Skin of body (tissue), 2 donors: ENCODE measurements around the gene ACTA1. TPM values are rescaled to one million over a fixed set of nuclear protein-coding genes. Genes with fewer than 3 reads are reported as not detected.
A peak's percentile ranks its signal among the peaks of the same experiment; 100 is the strongest.
"Not testable (repeated sequence)": the region's sequence is repeated elsewhere in the genome, so short reads cannot be mapped to it uniquely, and the experiment has no call there.

Source experiments
- DNase-seq: peaks from one replicate; lab custom pipeline; 2025; lab: John Stamatoyannopoulos, UW
- total RNA-seq: library from RNA; depleted of rRNA; stranded (reverse); fragments of >200 nt; gene quantifications from one replicate; pipeline ENCODE4 v1.2.3, GENCODE V29; 2014

ACTA1 gene
- 472 TPM for total RNA-seq

DNA sequence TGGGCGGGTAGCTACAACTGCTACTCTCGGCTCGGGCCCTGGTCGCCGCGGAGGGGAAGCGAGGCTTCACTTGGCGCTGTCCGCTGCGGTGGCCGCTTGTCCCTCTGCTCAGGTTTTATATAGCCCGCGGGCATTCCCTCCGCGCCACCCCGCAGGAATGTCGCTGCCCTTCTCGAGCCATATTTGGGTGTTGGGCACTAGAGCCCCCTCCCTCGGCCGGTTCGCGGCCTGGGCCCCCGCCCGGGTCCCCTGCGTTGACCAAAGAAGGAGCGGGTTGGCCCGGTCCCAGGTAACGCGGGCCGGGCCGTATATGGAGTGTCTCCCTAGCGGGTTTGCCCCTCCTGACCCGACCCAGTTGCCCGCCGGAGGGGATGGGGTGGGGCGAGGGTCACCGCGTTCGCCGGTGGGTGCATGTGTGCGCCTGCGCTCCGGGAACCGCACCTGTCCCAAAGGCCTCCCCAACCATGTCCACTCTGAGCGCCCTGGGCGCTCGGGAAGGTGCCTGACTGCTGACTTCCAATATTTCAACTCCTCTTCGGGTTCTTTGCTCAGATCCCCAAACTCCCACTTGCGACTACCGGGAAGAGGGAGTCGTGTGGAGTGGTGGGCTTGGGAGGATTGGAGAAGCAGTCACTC is at the start of gene ACTA1:
Gene ACTA1, minus strand, starts transcription at position 90 of the 636 bp plus-strand sequence. CDS start 979 bp downstream, outside the sequence.
- DNase-seq: no peak

DNA sequence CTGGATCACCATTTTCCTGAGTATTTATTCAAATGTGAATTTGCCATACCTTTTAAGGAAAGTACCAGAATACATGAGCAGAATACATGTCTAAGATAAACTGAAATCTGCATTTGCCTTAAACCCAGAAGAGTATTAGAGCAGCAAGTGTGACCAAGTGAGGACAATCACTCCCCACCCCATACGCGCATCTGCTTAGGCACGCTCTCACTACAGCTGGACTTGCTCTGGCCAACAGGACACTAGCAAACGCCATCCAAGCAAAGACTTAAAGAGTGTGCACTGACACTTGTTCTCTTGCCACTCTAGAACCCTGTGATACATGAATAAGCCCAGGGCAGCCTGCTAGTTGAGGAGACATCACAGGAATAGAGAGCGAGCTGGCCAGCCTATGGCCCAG is 48.6 kb upstream of the ACTA1 start:
- DNase-seq: no peak

DNA sequence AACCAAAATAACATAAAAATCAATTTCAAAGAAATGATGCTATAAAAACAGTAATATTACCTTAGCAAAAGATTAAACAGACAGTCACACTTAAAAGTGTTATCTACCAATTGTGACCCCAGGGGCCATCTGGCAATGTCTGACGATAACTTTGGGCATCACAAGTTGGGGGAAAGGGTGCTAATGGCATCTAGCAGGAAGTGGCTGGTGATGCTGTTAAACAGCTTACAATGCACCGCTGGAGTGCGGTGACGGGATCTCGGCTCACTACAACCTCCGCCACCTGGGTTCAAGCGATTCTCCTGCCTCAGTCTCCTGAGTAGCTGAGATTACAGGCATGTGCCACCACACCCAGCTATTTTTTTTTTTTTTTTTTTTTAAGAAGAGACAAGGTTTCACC is 46.6 kb upstream of the ACTA1 start:
- DNase-seq: no peak

DNA sequence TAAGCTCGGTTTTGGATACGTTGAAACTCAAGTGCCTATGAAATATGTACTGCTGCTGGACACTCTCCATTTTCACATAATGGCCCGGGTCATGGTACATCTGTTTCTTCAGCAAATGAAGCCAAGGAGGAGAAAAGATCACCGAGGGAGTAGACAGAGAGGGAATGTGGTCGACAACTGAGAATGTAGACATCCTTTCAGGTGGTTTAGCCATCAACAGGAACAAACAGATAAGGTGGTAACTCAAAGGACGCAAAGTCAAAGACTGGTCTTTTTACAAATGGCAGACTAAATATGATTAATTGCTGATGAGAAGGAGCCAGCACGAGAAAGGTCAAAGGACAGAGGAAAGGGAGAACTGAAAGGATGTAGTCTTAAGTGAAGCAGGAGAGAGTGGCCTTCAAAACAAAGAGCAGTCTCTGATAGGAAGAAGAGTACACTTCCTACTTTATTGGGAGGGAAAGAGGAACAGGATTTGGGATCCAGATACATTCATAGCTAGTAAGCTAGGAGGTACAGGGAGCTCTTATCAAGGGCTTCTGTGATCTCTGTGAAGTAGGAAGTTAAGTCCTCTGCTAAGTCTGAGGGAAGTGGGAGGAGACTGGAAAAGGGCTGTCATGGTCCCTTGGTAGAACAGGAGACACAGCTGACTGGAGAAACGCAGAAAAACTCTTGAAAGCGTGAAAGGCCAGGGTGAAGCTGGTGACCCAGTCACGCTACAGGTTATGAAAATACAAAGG is 45.9 kb upstream of the ACTA1 start:
- no peak for DNase-seq

- DNase-seq: no peak
These were observed 45.0 kb upstream of the ACTA1 start for GRCh38 chr1:229478852-229479251.

GRCh38 chr1:229475859-229476258 is 42.0 kb upstream of the ACTA1 start:
- not testable (repeated sequence) for DNase-seq

DNA sequence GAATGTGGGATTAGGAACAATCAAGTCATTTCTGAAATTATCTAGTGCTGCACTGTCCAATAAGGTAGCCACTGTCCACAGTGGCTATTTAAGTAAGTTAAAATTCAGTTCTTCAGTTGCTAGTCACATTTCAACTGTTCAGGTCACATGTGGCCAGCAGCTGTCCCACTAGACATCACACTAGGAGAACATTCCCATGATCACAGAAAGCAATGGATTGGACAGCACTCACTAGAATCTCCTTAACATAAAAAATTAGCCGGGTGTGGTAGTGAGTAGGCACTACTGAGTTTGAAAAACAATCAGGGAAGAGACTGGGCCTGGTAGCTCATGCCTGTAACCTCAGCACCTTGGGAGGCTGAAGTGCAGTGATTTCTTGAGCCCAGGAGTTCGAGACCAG is 40.6 kb upstream of the ACTA1 start:
- no peak for DNase-seq

- DNase-seq: no peak
These were observed 37.3 kb upstream of the ACTA1 start for GRCh38 chr1:229471175-229471574.

DNA sequence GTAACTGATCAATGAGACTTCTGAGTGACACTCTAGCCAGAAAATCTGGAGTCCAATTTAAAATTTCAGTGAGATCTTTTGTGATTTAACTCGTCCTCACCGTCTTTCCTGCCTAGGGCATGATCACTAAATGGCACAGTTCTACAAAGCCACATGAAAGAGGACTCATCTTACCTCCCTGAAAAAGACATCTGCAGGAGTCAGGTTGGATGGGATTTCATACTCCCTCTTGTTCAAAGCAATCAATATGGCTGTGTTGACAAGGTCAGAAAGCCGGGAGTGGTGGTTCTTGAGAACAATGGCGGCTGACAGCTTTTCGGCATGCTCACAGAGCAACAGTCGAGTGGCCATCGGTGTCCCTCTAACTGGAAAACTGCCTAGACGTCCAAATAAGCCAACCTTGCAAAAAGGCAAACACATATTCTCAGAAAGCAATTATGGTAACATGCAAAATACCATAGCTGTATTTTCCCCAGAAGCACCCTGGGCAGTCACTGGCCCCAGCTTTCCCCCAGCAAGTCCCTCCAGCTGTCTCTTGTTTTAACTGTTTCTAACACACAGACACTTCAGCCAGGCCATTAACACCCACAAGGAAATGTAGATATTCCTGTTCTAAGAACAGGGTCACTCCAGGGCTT is 36.6 kb upstream of the ACTA1 start:
- DNase-seq: no peak

DNA sequence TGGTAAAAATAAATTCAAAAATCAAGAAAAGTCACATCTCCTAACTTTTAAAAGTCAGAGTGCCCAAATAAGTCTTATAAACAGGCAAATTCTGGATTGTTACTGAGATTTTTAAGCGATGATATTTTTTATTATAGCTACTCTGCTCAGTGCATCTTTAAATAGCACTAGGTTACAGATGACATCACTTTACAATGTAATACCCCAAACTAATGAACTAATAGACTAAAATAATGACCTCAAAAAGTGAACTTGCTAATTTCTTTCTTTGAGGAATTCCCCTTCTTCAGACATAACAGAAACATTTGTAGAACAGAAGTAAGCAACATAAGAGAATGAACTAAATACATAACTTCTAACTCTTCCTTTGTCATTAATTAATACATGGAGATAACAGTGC is 33.0 kb upstream of the ACTA1 start:
- no peak for DNase-seq

GRCh38 chr1:229464672-229465071 is 30.8 kb upstream of the ACTA1 start:
- no peak for DNase-seq

GRCh38 chr1:229461032-229461668 is 27.3 kb upstream of the ACTA1 start:
- DNase-seq: no peak

DNA sequence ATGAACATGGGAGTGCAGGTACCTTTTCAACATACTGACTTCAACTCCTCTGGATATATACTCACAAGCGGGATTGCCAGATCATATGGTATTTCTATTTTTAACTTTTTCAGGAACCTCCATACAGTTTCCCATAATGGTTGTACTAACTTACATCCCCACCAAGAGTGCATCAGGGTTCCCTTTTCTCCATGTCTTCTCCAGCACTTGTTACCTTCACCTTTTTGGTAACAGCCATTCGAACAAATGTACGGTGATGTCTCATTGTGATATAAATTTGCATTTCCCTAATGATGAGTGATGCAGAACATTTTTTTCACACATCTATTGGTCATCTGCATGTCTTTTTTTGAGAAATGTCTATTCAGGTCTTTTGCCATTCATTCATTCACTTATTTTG is 25.9 kb upstream of the ACTA1 start:
- DNase-seq: no peak

DNA sequence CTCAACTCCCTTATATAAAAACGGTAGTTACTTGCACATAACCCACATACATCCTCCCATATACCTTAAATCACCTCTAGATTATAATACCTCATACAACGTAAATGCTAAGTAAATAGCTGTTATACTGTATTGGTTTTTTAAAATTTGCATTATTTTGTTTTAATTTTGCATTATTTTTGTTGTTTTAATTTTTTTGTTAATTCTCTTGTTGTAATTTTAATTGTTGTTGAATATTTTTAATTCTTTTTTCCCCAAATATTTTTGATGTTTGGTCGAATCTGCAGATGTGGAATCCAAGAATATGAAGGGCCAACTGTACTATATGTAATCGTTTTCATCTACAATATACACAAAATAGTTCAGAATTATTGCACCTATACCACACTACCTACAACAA is 23.5 kb upstream of the ACTA1 start:
- DNase-seq: no peak

GRCh38 chr1:229456016-229456415 is 22.1 kb upstream of the ACTA1 start:
- no peak for DNase-seq

DNA sequence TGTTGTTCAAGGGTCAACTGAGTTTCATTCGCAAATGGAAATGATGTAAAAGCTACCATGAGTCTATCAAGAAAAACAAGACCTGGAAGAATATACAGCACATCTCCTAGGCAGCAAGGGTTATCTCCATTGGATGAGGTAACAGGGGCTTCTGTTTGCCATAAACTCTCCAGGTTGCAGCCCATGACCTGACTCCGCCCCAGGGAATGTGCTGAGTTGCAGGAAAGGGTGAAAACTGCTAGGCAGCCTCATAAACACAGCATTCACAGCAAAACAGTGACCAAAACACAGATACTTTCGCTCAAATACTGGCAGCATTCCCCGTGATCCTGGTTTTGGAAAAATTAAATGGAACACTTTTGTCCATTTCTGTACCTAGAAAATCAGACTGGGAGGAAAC is 20.2 kb upstream of the ACTA1 start:
- no peak for DNase-seq

- DNase-seq: peak; percentile 5
These were observed 19.3 kb upstream of the ACTA1 start for GRCh38 chr1:229452956-229453801.

- DNase-seq: no peak
These were observed 15.0 kb upstream of the ACTA1 start for GRCh38 chr1:229448845-229449244.

DNA sequence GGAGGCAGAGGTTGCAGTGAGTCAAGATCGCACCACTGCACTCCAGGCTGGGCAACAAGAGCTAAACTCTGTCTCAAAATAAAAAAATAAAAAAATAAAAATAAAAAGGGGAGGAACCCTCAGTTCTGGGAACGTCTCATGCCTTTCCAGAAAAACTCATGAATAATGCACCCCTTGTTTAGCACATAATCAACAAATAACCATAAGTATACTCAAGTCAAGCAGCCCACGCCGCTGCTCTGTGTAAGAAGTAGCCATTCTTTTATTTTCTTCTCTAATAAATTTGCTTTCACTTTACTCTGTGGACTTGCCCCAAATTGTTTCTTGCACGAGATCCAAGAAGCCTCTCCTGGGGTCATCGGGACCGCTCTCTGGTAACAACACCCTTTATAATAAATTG is 14.5 kb upstream of the ACTA1 start:
- DNase-seq: no peak

GRCh38 chr1:229447809-229448252 is 13.9 kb upstream of the ACTA1 start:
- DNase-seq: no peak

DNA sequence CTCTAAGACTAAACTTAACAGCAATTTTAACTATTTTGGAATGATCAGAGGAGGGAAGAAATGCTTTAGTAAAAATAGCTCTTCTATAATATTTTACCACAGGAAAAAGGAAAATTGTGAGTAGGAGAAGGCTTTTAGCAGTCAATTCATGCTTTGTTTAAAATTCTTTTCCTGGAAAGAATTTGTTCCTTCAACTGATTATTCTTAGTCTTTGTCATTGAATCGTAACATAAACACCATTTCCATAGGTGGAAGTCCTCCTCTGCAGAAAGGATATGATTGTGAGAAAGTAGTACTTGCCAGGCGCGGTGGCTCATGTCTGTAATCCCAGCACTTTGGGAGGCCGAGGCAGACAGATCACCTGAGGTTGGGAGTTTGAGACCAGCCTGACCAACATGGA is 11.9 kb upstream of the ACTA1 start:
- DNase-seq: no peak
